LNCAP (cell line): ENCODE data around the gene COPS4.
A peak's percentile ranks its signal among the peaks of the same experiment; 100 is the strongest.

ENCODE experiments used
- TF ChIP-seq, protein P1 (sequence below): fragments of 450-650 bp; IDR thresholded peaks from 2 replicates; pipeline ENCODE4 v1.5.1; 2017; ENCODE audit warnings: mild to moderate bottlenecking

Gene COPS4

DNA sequence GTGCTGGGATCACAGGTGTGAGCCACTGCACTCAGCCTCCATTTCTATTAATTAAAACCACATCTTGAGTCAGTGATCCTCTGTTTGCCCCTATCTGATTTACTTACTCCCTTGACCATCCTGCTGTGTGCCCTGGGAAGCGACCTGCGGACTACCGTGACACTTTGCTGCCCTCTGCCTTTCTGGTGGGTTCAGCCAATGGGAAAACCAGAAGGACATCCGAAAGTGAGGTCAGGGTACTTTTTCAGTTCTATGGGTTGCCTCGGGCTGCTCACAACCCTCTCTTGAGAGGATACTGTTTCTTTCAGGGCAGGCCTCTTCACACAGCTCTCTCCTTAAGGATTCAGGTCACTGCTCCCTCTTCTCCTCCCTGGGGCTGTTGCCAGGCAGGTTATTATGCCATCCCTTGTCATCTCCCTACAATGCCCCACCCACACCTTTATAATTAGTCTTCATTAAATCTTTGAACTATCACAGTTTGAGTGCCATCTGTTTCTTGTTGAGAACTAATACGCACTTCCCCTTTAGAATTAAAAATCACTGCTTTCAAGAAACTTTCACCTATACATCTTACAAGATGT, 58.2 kb downstream of the COPS4 start:
- TF ChIP-seq, protein P1, sequence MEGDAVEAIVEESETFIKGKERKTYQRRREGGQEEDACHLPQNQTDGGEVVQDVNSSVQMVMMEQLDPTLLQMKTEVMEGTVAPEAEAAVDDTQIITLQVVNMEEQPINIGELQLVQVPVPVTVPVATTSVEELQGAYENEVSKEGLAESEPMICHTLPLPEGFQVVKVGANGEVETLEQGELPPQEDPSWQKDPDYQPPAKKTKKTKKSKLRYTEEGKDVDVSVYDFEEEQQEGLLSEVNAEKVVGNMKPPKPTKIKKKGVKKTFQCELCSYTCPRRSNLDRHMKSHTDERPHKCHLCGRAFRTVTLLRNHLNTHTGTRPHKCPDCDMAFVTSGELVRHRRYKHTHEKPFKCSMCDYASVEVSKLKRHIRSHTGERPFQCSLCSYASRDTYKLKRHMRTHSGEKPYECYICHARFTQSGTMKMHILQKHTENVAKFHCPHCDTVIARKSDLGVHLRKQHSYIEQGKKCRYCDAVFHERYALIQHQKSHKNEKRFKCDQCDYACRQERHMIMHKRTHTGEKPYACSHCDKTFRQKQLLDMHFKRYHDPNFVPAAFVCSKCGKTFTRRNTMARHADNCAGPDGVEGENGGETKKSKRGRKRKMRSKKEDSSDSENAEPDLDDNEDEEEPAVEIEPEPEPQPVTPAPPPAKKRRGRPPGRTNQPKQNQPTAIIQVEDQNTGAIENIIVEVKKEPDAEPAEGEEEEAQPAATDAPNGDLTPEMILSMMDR = no peak

DNA sequence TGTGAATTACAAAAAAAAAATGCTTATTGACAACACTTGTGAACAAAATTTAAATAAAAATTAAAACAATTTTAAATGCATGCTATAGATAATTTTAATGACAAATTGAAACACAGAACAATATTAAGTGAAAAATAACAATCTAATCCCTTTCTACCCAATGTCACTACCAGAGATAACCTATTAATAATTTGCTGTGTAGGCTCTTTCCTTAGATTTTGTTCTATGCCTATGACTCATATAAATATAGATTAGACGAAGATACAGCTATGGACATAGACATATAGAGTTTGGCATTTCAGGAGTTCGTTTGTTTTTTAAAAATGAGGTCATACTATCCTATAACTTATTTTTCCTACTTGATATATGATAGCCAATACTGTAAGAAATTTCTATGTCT, 61.4 kb downstream of the COPS4 start:
- TF ChIP-seq, protein P1 = no peak

DNA sequence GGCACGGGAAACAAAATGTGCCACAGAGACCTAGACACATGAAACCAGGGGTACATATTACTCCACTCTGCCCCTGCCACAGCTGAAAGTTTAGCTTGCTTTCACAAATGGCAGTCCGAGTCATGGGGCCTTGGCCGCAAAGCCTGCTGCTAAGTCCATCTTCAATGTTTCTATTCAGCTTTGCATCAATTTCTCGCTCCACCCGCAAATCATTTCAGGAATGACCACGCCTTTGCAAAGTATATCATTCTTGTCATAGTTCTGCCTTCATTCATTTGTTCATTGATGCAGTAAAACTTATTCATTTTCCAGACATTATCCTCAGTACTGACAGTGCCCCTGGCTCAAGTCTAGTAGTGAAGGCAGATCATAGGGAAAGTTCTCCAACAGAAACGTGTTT, 70.0 kb downstream of the COPS4 start:
- TF ChIP-seq, protein P1 = no peak

DNA sequence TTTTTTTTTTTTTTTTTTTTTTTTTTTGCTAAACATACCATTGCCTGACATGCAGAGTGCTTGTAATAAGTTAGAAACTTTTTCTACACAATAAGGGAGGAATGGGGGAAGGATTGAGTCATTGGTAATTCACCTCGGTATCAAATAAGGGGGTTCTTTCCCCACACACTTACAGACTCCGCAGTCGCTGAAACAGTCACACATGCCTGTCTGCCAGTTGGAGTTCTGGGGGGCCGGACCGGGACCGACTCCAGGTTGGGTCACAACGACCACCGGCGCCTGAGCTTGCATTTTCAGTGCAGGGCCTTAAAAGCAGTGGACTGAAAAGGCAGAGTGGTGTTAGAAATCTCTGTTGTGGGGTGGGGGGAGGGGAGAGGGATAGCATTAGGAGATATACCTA, 72.6 kb downstream of the COPS4 start:
- TF ChIP-seq, protein P1 = no peak

DNA sequence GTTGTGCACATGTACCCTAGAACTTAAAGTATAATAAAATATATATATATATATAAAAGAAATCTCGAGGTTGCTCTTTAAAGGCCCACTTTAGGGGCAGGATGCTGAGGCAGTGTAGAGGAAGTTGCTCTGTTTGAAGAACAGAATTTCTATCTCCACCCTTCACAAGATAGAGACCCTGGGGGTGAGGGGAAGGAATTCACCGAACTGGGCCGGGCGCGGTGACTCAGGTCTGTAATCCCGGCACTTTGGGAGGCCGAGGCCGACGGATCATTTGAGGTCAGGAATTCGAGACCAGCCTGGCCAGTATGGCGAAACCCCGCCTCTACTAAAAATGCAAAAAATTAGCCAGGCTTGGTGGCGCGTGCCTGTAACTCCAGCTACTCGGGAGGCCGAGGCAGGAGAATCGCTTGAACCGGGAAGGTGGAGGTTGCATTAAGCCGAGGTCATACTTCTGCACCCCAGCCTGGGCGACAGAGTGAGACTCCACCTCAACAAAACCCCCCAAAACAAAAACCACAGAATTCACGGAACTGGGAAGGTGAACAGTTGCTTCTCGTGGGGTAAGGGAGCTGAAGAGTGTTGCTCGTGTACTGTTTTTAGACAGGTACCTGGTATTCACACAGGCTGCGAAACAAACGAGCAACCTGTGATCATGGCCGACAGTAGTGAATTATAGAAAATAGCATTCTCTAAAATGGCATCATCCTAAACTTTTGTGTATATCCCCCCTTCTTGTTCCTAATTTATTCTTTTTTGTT, 73.3 kb downstream of the COPS4 start:
- TF ChIP-seq, protein P1 = no peak

DNA sequence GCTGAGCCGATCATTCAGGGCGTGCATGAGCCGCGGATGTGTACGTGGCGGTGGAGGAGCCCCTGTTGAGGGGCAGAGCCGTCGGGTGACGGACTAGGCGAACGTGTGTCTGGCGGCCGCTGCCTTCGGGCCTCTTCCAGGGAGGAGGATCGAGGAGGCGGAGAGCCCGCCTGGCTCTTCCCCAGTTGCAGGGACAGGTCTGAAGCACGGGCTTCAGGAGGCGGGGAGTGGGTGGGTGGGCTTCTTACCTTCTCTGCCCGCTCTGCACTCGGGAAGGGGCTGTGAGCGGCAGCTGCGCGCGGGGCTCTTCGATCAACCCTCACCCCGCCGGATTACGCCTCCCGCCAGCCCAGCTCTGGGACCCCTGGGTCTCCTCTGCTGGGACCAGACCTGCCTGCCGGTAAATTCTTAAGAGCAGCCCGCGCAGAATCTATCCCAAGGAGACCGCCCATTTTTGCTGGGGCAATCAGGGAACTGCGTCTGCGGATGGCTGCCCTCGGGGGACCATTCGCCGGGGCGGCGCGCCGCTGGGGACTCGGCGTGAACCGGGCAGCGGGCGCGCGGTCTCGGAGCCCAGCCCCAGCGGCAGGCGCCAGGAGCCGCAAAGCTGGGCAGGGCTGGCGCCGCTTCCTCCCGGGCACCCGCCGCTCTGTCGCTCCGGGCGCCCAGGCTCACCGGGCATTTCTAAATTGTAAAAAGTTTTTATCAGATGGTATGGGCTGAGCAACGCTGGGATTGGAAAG, 74.7 kb downstream of the COPS4 start:
- TF ChIP-seq, protein P1 = no peak

DNA sequence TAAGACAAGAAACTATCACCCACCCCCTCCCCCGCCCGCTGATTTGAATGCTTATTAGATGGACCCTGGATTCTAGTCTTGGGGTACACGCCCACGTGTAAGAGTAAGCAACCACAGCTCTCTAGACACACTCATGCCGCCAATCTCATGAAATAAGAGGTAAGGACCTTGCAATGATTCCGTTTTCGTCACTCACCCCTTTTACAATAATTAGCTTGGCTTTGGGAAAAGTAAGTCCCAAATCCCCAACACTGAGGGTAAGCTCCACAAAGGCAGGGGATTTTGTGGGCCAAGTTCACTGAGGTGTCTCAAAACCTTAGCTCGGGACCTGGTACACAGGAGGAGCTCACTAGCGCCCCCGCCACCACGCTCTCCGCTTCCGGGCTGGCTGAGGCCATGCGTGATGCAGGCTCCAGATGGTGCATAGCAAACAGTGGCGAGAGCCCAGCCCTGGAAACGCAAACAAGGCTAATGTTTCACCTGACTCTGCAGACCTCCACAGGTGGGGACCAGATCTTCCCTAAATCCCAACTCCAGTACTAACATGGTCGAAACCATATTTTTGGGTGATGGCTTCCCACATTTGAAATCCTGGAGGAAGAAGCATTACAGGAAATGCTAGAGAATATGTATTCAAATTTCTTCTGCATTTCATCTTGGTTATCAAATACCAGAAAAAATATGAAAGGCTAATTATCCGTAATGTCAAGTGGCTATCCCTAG, 75.4 kb downstream of the COPS4 start:
- TF ChIP-seq, protein P1 = peak; percentile 80
